Endothelial cell of umbilical vein (primary cell): ENCODE results near the gene UTP18. TPM values are rescaled to one million over a fixed set of nuclear protein-coding genes. Genes with fewer than 3 reads are reported as not detected.
"Not testable (repeated sequence)": the region's sequence is repeated elsewhere in the genome, so short reads cannot be mapped to it uniquely, and the experiment has no call there.

Source experiments
- BruUV-seq: library from RNA; stranded (reverse); fragments of 400-500 nt; replicated peaks from 2 replicates; lab custom pipeline; 2021; lab: Mats Ljungman, UMichigan
- CTCF ChIA-PET: fragments of 300-600, 350-600 bp; sonication (Branson Sonifier 250); formaldehyde crosslinking; loops from one replicate; lab custom pipeline; 2021; ENCODE audit warnings: antibody characterized with exemption, inconsistent platforms; lab: Charles Lee
- POLR2A ChIA-PET: fragments of 300-600, 350-600 bp; sonication (Branson Sonifier 250); formaldehyde crosslinking; loops from one replicate; lab custom pipeline; 2021; ENCODE audit warnings: antibody characterized with exemption, inconsistent platforms; lab: Charles Lee
- DNase-seq: peaks from one replicate; pipeline ENCODE4 v3.0.0-alpha.2; 2011; ENCODE audit warnings: low read depth, low spot score
- FAIRE-seq: peaks from 2 replicates; lab custom pipeline; 2011; peaks lifted over from hg19 to GRCh38; lab: Jason Lieb, UNC
- H2AFZ ChIP-seq: 2 replicates; pipeline ENCODE4 v1.6.0; 2012; ENCODE audit warnings: low read depth, low read length, control low read depth, inconsistent platforms
- H3K27ac ChIP-seq: 2 replicates; pipeline ENCODE4 v1.5.1; 2011; ENCODE audit warnings: low read depth, mild to moderate bottlenecking, control low read depth, low read length, moderate library complexity; ENCODE audit not compliant: insufficient read depth
- H3K27me3 ChIP-seq, 2 experiments: 2 replicates each; pipeline versions ENCODE4 v1.6.0 to v1.6.1; 2011; ENCODE audit warnings: low read length in 2 of 2, mixed read lengths in 1 of 2; ENCODE audit not compliant: control insufficient read depth in 2 of 2, insufficient read depth in 2 of 2
- H3K36me3 ChIP-seq, 2 experiments: 2 replicates in 1 of 2; 3 replicates in 1 of 2; pipeline ENCODE4 v1.5.1; 2011; ENCODE audit warnings: low read length in 2 of 2, mild to moderate bottlenecking in 1 of 2, moderate library complexity in 1 of 2; ENCODE audit not compliant: control insufficient read depth in 2 of 2, insufficient read depth in 2 of 2; ENCODE audit errors: extremely low read depth in 1 of 2
- H3K4me1 ChIP-seq: 3 replicates; pipeline ENCODE4 v1.5.1; 2011; ENCODE audit warnings: mild to moderate bottlenecking, low read length; ENCODE audit not compliant: control insufficient read depth, insufficient read depth; ENCODE audit errors: extremely low read depth
- H3K4me2 ChIP-seq: 2 replicates; pipeline ENCODE4 v1.6.1; 2011; ENCODE audit warnings: low read length, control low read depth, mixed read lengths; ENCODE audit not compliant: insufficient read depth
- H3K4me3 ChIP-seq, 3 experiments: fragments of 200-600 bp in 1 of 3; sonication (generic), shearing (Covaris generic) in 1 of 3; replicated peaks in 1 of 3; 2 replicates each; pipeline ENCODE4 v1.5.1; 2011 to 2016; ENCODE audit warnings: control low read depth in 3 of 3, low read length in 3 of 3, mild to moderate bottlenecking in 2 of 3, inconsistent platforms in 1 of 3, low read depth in 1 of 3, moderate library complexity in 1 of 3; ENCODE audit not compliant: insufficient read depth in 1 of 3
- H3K79me2 ChIP-seq: 2 replicates; pipeline ENCODE4 v1.6.0; 2012; ENCODE audit warnings: low read length, inconsistent platforms; ENCODE audit not compliant: control insufficient read depth, insufficient read depth
- H3K9ac ChIP-seq: replicated peaks from 2 replicates; pipeline ENCODE3; 2011; ENCODE audit warnings: low read length, control low read depth; ENCODE audit not compliant: insufficient read depth; ENCODE audit errors: extremely low read depth
- H3K9me1 ChIP-seq: replicated peaks from 3 replicates; pipeline ENCODE4 v1.6.0; 2011; ENCODE audit warnings: mild to moderate bottlenecking, low read length; ENCODE audit not compliant: control insufficient read depth, insufficient read depth; ENCODE audit errors: extremely low read depth
- H3K9me3 ChIP-seq: replicated peaks from 2 replicates; pipeline ENCODE4 v1.5.1; 2012; ENCODE audit warnings: low read length, inconsistent platforms; ENCODE audit not compliant: control insufficient read depth, insufficient read depth
- H4K20me1 ChIP-seq: replicated peaks from 2 replicates; pipeline ENCODE3; 2011; ENCODE audit warnings: mild to moderate bottlenecking, low read length; ENCODE audit not compliant: control insufficient read depth, insufficient read depth; ENCODE audit errors: extremely low read depth
- EZH2 ChIP-seq: IDR thresholded peaks from 2 replicates; pipeline ENCODE4 v1.6.1; 2012; ENCODE audit warnings: borderline replicate concordance, low read depth, mild to moderate bottlenecking, moderate library complexity, low read length, inconsistent platforms; ENCODE audit not compliant: severe bottlenecking
- POLR2A ChIP-seq: IDR thresholded peaks from 2 replicates; pipeline ENCODE4 v1.6.1; 2012; ENCODE audit warnings: low read depth, mild to moderate bottlenecking, control low read depth, low read length
- dilution Hi-C: fragments of 300-500 bp; cut with MboI; formaldehyde crosslinking; loops from one replicate; pipeline ENCODE4 v1.15.0; 2019; ENCODE audit warnings: low sequenced_read_pairs; ENCODE audit not compliant: extremely low pct_ligation_motif_present
- intact Hi-C: fragments of 100-400 bp; cut with micrococcal nuclease; formaldehyde crosslinking; loops from one replicate; pipeline ENCODE4 v1.10.0; 2022
- polyA plus RNA-seq, 4 experiments: library from polyadenylated mRNA; depleted of rRNA in 3 of 4; stranded (reverse) in 3 of 4; unstranded in 1 of 4; fragments of >200 nt; gene quantifications; 2 replicates each; pipeline versions ENCODE4 v1.2.1 to v1.2.3, GENCODE V29; 2011 to 2012; ENCODE audit warnings: missing spikeins in 1 of 4
- total RNA-seq: library from RNA; stranded (reverse); gene quantifications from 2 replicates; pipeline ENCODE4 v1.2.3, GENCODE V29; 2021
- TF ChIP-seq, protein P1 (sequence below): IDR thresholded peaks from 2 replicates; pipeline ENCODE4 v1.6.1; 2011; ENCODE audit not compliant: insufficient read depth, insufficient read length

UTP18 gene
- total and polyA plus RNA-seq, 2 donors (not counting 3 experiments of a cell fraction or from before 2014, with no cell fraction given) = 9.1 to 29.3 TPM

- intact Hi-C loops (loop anchor here (5.0 kb wide), 1 partner anchor 396 kb away; the partner anchor contains the start of gene TOB1), dilution Hi-C loops (no loop called here)
- BruUV-seq = no TSS peak
- ChIA-PET POLR2A (no interaction called here), CTCF (interaction anchor here (1.2 kb wide), 1 partner anchor 10 kb away, joined by 3 read pairs; no protein-coding TSS in a partner anchor)
- peaks cover 52% of the 10 kb centered on the region for H3K79me2 ChIP-seq
- no peaks in the 10 kb centered on the region for H3K27me3 ChIP-seq
- TF ChIP-seq POLR2A (no peak), EZH2 (no peak)
- TF ChIP-seq, protein P1, sequence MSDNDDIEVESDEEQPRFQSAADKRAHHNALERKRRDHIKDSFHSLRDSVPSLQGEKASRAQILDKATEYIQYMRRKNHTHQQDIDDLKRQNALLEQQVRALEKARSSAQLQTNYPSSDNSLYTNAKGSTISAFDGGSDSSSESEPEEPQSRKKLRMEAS = no peak
- H4K20me1 ChIP-seq = no peaks in the 10 kb centered on the region
- FAIRE-seq (no peak), DNase-seq (no peak)
- no peak overlapping the region for H3K27ac ChIP-seq
- H3K4me3 ChIP-seq = no peak overlapping the region
- H3K4me2 ChIP-seq = no peak overlapping the region
- H3K9ac ChIP-seq = no peak overlapping the region
- no peaks in the 10 kb centered on the region for H3K9me3 ChIP-seq
- no peak overlapping the region for H2AFZ ChIP-seq
- peaks cover 2 to 3% of the 10 kb centered on the region in 2 experiments for H3K36me3 ChIP-seq
- H3K4me1 ChIP-seq = peaks cover 23% of the 10 kb centered on the region
- H3K9me1 ChIP-seq = no peaks in the 10 kb centered on the region
Observed at GRCh38 chr17:51263006-51263405, 2.7 kb downstream of the UTP18 start.

DNA sequence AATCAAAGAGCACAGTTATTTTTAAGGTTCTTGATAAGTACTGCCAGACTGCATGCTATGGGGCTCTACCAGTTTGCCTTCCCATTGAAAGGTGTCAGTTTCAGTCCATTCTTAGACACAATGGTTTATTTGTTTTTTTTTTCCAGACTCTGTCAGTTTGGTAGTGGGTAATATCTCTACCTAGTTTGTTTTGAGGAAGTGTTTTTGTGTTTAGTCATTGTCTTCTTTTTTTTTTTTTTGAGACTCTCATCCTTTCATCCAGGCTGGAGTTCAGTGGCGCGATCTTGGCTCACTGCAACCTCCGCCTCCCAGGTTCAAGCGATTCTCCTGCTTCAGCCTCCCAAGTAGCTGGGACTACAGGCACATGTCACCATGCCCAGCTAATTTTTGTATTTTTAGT is 4.1 kb downstream of the UTP18 start:
- H3K27ac ChIP-seq, BruUV-seq, H3K27me3 ChIP-seq, H3K36me3 ChIP-seq, H4K20me1 ChIP-seq, H3K4me3 ChIP-seq, H3K9ac ChIP-seq, POLR2A ChIA-PET, H3K4me2 ChIP-seq, CTCF ChIA-PET, H3K9me1 ChIP-seq, H3K9me3 ChIP-seq, DNase-seq, dilution Hi-C loops, FAIRE-seq, H2AFZ ChIP-seq: not testable (repeated sequence)
- Histone ChIP-seq H3K4me1 (peaks cover 12% of the 10 kb centered on the region), H3K79me2 (peaks cover 40% of the 10 kb centered on the region)
- intact Hi-C loops = loop anchor here (5.0 kb wide), 1 partner anchor 397 kb away; the partner anchor contains the start of gene TOB1
